Measurements from ENCODE around the gene PPP4R4.

- TF ChIP-seq CTCF (IDR thresholded peaks at IDR 0.05; ENCODE audit: low read depth, low read length) (no peak), EZH2phosphoT487 (IDR thresholded peaks at IDR 0.05; ENCODE audit: low read depth) (no peak)
These were observed 49.9 kb downstream of the PPP4R4 start for GRCh38 chr14:94224040-94224439.

All from OCI-LY3 (cell line).